HepG2 (cell line): ENCODE results near the gene NTRK2. TPM values are rescaled to one million over a fixed set of nuclear protein-coding genes. Genes with fewer than 3 reads are reported as not detected.

Experiments
- ATAC-seq: fragments of 200-7000 bp; cut with Tn5 transposase; 3 replicates; pipeline ENCODE4 v1.9.1; 2020; ENCODE audit warnings: mild to moderate bottlenecking, moderate library complexity
- BruUV-seq: library from RNA; stranded (reverse); fragments of 400-500 nt; replicated peaks from 2 replicates; lab custom pipeline; 2021; lab: Mats Ljungman, UMichigan
- CTCF ChIA-PET: fragments of 300-600 bp; formaldehyde crosslinking; extraction: SDS; loops from one replicate; lab custom pipeline; 2021; ENCODE audit warnings: low total read pairs, inconsistent platforms, low intra/inter-chr PET ratio; lab: Yijun Ruan, JAX
- POLR2A ChIA-PET: fragments of 350-600 bp; sonication (Branson Sonifier 250); formaldehyde crosslinking; loops from one replicate; lab custom pipeline; 2020; ENCODE audit warnings: antibody characterized with exemption, inconsistent platforms; lab: Yijun Ruan, JAX
- DNase-seq: peaks from one replicate; pipeline ENCODE4 v3.0.0-alpha.2; 2015; ENCODE audit warnings: low spot score
- FAIRE-seq: peaks from 3 replicates; lab custom pipeline; 2011; peaks lifted over from hg19 to GRCh38; lab: Jason Lieb, UNC
- H2AFZ ChIP-seq: one replicate; pipeline ENCODE4 v1.6.1; 2011; ENCODE audit warnings: low read length, inconsistent platforms
- H3K27ac ChIP-seq: fragments of 300-600 bp; 3 replicates; pipeline ENCODE4 v1.8.0; 2011; ENCODE audit warnings: mixed run types, mild to moderate bottlenecking, mixed read lengths, low read length, inconsistent platforms; ENCODE audit not compliant: insufficient read depth; ENCODE audit errors: extremely low read length
- H3K27me3 ChIP-seq, 2 experiments: fragments of 200-600 bp in 1 of 2; 2 replicates in 1 of 2; 3 replicates in 1 of 2; pipeline versions ENCODE4 v1.6.0 to v1.8.0; 2011; ENCODE audit warnings: low read length in 2 of 2, mild to moderate bottlenecking in 2 of 2, moderate library complexity in 2 of 2, inconsistent platforms in 1 of 2; ENCODE audit not compliant: insufficient read depth in 2 of 2, control insufficient read depth in 1 of 2
- H3K36me3 ChIP-seq, 2 experiments: fragments of 200-600 bp in 1 of 2; replicated peaks in 1 of 2; 2 replicates in 1 of 2; 3 replicates in 1 of 2; pipeline versions ENCODE4 v1.5.1 to v1.8.0; 2011; ENCODE audit warnings: low read length in 2 of 2, inconsistent platforms in 1 of 2; ENCODE audit not compliant: insufficient read depth in 2 of 2, control insufficient read depth in 1 of 2
- H3K4me1 ChIP-seq: 2 replicates; pipeline ENCODE4 v1.5.1; 2012; ENCODE audit warnings: low read length, inconsistent platforms; ENCODE audit not compliant: insufficient read depth
- H3K4me2 ChIP-seq: 2 replicates; pipeline ENCODE4 v1.6.0; 2011; ENCODE audit warnings: low read depth, low read length, inconsistent platforms
- H3K4me3 ChIP-seq, 3 experiments: fragments of 200-600 bp in 1 of 3; sonication (generic), shearing (Covaris generic) in 1 of 3; replicated peaks in 1 of 3; 2 replicates each; pipeline ENCODE4 v1.5.1; 2011 to 2016; ENCODE audit warnings: low read length in 3 of 3, inconsistent platforms in 2 of 3, low read depth in 2 of 3, mild to moderate bottlenecking in 2 of 3, control low read depth in 1 of 3, mixed read lengths in 1 of 3; ENCODE audit not compliant: insufficient read depth in 1 of 3
- H3K79me2 ChIP-seq: one replicate; pipeline ENCODE4 v1.6.1; 2011; ENCODE audit warnings: low read length, inconsistent platforms; ENCODE audit not compliant: insufficient read depth
- H3K9ac ChIP-seq: 2 replicates; pipeline ENCODE4 v1.6.0; 2011; ENCODE audit warnings: mild to moderate bottlenecking, low read depth, low read length, inconsistent platforms; ENCODE audit not compliant: insufficient read depth
- H3K9me3 ChIP-seq: 2 replicates; pipeline ENCODE4 v1.5.1; 2012; ENCODE audit warnings: mild to moderate bottlenecking, low read length
- H4K20me1 ChIP-seq: 2 replicates; pipeline ENCODE4 v1.6.0; 2011; ENCODE audit warnings: inconsistent platforms, mild to moderate bottlenecking, low read length, moderate library complexity; ENCODE audit not compliant: insufficient read depth
- ARID5B ChIP-seq: IDR thresholded peaks from 2 replicates; pipeline ENCODE4 v1.4.0; 2020; ENCODE audit warnings: mild to moderate bottlenecking, missing genetic modification reagents
- ARNT2 ChIP-seq: sonication (generic); formaldehyde crosslinking; IDR thresholded peaks from 2 replicates; pipeline ENCODE4 v1.8.0; 2022; ENCODE audit warnings: mild to moderate bottlenecking, low read depth, missing genetic modification reagents, moderate library complexity
- CENPX ChIP-seq: sonication (generic); formaldehyde crosslinking; IDR thresholded peaks from 2 replicates; pipeline ENCODE4 v1.9.0; 2021; ENCODE audit warnings: mild to moderate bottlenecking, missing genetic modification reagents, moderate library complexity
- HIVEP1 ChIP-seq: sonication (generic); formaldehyde crosslinking; IDR thresholded peaks from 2 replicates; pipeline ENCODE4 v1.4.0; 2020; ENCODE audit warnings: mild to moderate bottlenecking, missing genetic modification reagents
- HMGXB4 ChIP-seq, 2 experiments: sonication (generic) in 1 of 2; formaldehyde crosslinking in 1 of 2; IDR thresholded peaks; 2 replicates each; pipeline versions ENCODE4 v1.4.0 to v1.6.1; 2018 to 2020; ENCODE audit warnings: missing genetic modification reagents in 2 of 2, borderline replicate concordance in 1 of 2, low read depth in 1 of 2, mild to moderate bottlenecking in 1 of 2, missing biosample characterization in 1 of 2
- MEF2D ChIP-seq: sonication (generic); formaldehyde crosslinking; IDR thresholded peaks from 2 replicates; pipeline ENCODE4 v1.5.1; 2020; ENCODE audit warnings: mild to moderate bottlenecking, missing genetic modification reagents
- PATZ1 ChIP-seq: sonication (generic); formaldehyde crosslinking; IDR thresholded peaks from 2 replicates; pipeline ENCODE4 v1.4.0; 2020; ENCODE audit warnings: missing genetic modification reagents
- RBM39 ChIP-seq: fragments of 200-400 bp; formaldehyde crosslinking; IDR thresholded peaks from one replicate; pipeline ENCODE4 v1.6.1; 2018; ENCODE audit warnings: antibody characterized with exemption, mild to moderate bottlenecking, low read depth, low read length; ENCODE audit not compliant: poor library complexity, severe bottlenecking
- TSC22D2 ChIP-seq: sonication (generic); formaldehyde crosslinking; IDR thresholded peaks from 2 replicates; pipeline ENCODE4 v1.5.1; 2020; ENCODE audit warnings: missing genetic modification reagents, mild to moderate bottlenecking, borderline replicate concordance
- ZNF432 ChIP-seq: sonication (generic); formaldehyde crosslinking; IDR thresholded peaks from 2 replicates; pipeline ENCODE4 v1.5.0; 2020; ENCODE audit warnings: missing genetic modification reagents, mild to moderate bottlenecking, borderline replicate concordance
- ZNF556 ChIP-seq: sonication (generic); formaldehyde crosslinking; IDR thresholded peaks from 2 replicates; pipeline ENCODE4 v1.4.0; 2020; ENCODE audit warnings: mild to moderate bottlenecking, missing genetic modification reagents, borderline replicate concordance
- WGBS: methylation state at CpG from one replicate; pipeline ENCODE4 v1.1.6; 2017; ENCODE audit warnings: low lambda C conversion rate; 5-methylcytosine and 5-hydroxymethylcytosine counted together
- in situ Hi-C: cut with HindIII; loops from 2 replicates; pipeline ENCODE4 v1.10.0; 2017; ENCODE audit warnings: low pct_unique_long_range_greater_than_20kb; ENCODE audit not compliant: extremely low pct_ligation_motif_present
- intact Hi-C: fragments of 100-400 bp; cut with micrococcal nuclease; formaldehyde crosslinking; loops from one replicate; pipeline ENCODE4 v1.10.0; 2022; ENCODE audit not compliant: unreplicated experiment
- polyA plus RNA-seq, 8 experiments: library from polyadenylated mRNA; depleted of rRNA in 3 of 8; stranded (reverse) in 7 of 8; unstranded in 1 of 8; fragments of >200 nt; fragmentation: Illumina TruSeq in 4 of 8; extraction: Trizol in 4 of 8; gene quantifications; 2 replicates each; pipeline versions ENCODE4 v1.2.1 to v1.2.3, GENCODE V29; 2011 to 2016; ENCODE audit warnings: low read depth in 4 of 8, missing spikeins in 1 of 8, mixed read lengths in 1 of 8; ENCODE audit not compliant: insufficient read depth in 1 of 8
- total RNA-seq, 5 experiments: library from RNA; depleted of rRNA; stranded (reverse); fragments of >200 nt; fragmentation: Illumina TruSeq; extraction: Trizol; gene quantifications; 2 replicates each; pipeline ENCODE4 v1.2.3, GENCODE V29; 2016; ENCODE audit warnings: low read depth in 1 of 5

NTRK2 gene
- total and polyA plus RNA-seq, 2 of the 13 experiments (the other 11 are each of a cell fraction or from before 2014, with no cell fraction given), result not detected

GRCh38 chr9:84871983-84872382 lies 202.5 kb downstream of the NTRK2 start (continued):
- TF ChIP-seq PATZ1 (CRISPR knock-in tag) (no peak), ARNT2 (CRISPR knock-in tag) (no peak), TSC22D2 (CRISPR knock-in tag) (no peak), ARID5B (CRISPR knock-in tag) (no peak), MEF2D (no peak)

- H2AFZ ChIP-seq, result no peak overlapping the region
Measured at GRCh38 chr9:84874022-84874421, 204.5 kb downstream of the NTRK2 start.

More at GRCh38 chr9:84874022-84874421, 204.5 kb downstream of the NTRK2 start:
- no peaks in the 10 kb centered on the region for H3K27me3 ChIP-seq
- no peak overlapping the region for H3K4me3 ChIP-seq
- DNase-seq (no peak), FAIRE-seq (no peak), ATAC-seq (no peak)
- H3K9ac ChIP-seq, result no peak overlapping the region
- no peak for TF ChIP-seq ZNF432 (CRISPR knock-in tag)
- TF ChIP-seq HMGXB4 (CRISPR knock-in tag; IDR thresholded peaks at IDR 0.05; ENCODE audit: borderline replicate concordance in 1 of 2, low read depth in 1 of 2), result no peak
- TF ChIP-seq HIVEP1, result no peak
- TF ChIP-seq CENPX (CRISPR knock-in tag), result no peak
- TF ChIP-seq RBM39, result no peak
- no peak for TF ChIP-seq ZNF556 (CRISPR knock-in tag)
- no TSS peak for BruUV-seq
- CTCF ChIA-PET, result no interaction called here
- H4K20me1 ChIP-seq, result no peaks in the 10 kb centered on the region
- POLR2A ChIA-PET, result no interaction called here
- H3K9me3 ChIP-seq, result no peaks in the 10 kb centered on the region
- H3K4me2 ChIP-seq, result no peak overlapping the region
- H3K79me2 ChIP-seq, result no peaks in the 10 kb centered on the region
- in situ Hi-C loops, result no loop called here
- no peaks in the 10 kb centered on the region for H3K4me1 ChIP-seq
- H3K27ac ChIP-seq, result no peak overlapping the region
- no peaks in the 10 kb centered on the region for H3K36me3 ChIP-seq
- 45% methylated on average over 2 of the region's 4 CpGs for WGBS
- intact Hi-C loops, result no loop called here
